NOMO-1 treated with DMSO at 0.1 percent for 48 hours (cell line): Measurements from ENCODE around the gene BOLA2B.
A peak's percentile ranks its signal among the peaks of the same experiment; 100 is the strongest.
"Not testable (repeated sequence)": the region's sequence is repeated elsewhere in the genome, so short reads cannot be mapped to it uniquely, and the experiment has no call there.

ENCODE experiments used
- DNase-seq: peaks from one replicate; lab custom pipeline; 2025; ENCODE audit not compliant: unreplicated experiment; lab: John Stamatoyannopoulos, UW

BOLA2B gene

GRCh38 chr16:30184891-30185682 is 8.4 kb downstream of the BOLA2B start:
- DNase-seq: no peak

- DNase-seq: peak; percentile 80
Observed at GRCh38 chr16:30184096-30184890, 9.2 kb downstream of the BOLA2B start.

DNA sequence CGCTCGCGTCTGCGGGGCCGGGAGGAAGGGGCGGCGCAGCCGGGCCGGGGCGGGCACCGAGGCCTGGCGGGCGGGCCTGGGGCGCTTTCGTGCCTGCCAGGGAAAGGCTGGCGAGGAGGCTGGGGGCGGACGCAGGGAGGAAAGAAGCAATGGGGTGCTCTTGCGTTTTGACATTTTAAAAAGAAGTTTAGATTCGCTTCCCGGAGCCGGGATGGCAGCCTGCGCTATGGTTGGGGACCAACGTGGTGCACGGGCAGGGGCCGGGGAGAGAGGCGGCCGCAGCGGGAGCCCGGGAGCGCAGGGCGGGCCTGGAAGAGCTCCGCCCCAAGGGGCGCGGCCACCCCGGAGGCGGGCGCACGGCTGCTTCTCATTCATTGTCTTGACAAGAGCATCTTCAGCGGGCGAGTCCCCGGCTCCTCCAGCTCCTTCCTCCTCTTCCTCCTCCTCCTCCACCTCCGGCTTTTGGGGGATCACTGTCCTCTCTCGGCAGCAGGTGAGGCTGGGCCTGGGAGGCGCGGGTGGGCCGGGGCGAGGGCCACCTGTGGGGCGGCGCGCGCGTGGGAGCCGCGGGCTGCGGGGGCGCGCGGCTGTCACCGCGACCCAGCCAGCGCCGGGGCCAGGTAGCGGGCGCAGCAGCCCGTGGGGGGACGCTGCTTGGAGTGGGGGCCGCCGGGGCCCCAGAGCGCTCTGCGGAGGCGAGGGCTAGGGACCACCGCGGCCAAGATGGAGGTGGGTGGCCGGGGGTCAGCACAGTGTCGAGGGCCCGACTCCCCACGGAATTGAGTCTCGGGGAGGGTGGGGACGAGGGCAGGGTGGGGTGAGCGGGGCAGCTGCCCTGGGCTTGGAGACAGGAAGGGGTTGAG is 10.0 kb downstream of the BOLA2B start, which contains the start of gene CORO1A:
Gene CORO1A, plus strand, starts transcription at position 370 of the 863 bp plus-strand sequence. CDS start 1,608 bp downstream, outside the sequence.
- DNase-seq: peak; percentile 80

- DNase-seq: no peak
Observed at GRCh38 chr16:30180741-30181140, 12.7 kb downstream of the BOLA2B start.

GRCh38 chr16:30179931-30180330 is 13.5 kb downstream of the BOLA2B start:
- DNase-seq: no peak

- no peak for DNase-seq
Observed at GRCh38 chr16:30179195-30179594, 14.3 kb downstream of the BOLA2B start.

DNA sequence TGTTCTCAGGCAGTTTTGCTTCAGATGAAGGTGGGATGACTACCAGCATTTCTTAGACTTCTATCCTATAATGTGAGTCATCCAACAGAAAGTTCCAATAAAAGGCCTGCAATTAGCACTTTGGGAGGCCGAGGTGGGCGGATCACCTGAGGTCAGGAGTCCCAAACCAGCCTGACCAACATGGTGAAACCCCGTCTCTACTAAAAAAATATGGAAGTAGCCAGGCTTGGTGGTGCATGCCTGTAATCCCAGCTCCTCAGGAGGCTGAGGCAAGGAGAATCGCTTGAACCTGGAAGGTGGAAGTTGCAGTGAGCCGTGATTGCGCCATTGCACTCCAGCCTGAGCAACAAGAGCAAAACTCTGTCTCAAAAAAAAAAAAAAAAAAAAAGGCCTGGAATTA is 16.6 kb downstream of the BOLA2B start:
- DNase-seq: not testable (repeated sequence)

- peak; percentile 31 for DNase-seq
Observed at GRCh38 chr16:30173054-30173453, 20.4 kb downstream of the BOLA2B start.

DNA sequence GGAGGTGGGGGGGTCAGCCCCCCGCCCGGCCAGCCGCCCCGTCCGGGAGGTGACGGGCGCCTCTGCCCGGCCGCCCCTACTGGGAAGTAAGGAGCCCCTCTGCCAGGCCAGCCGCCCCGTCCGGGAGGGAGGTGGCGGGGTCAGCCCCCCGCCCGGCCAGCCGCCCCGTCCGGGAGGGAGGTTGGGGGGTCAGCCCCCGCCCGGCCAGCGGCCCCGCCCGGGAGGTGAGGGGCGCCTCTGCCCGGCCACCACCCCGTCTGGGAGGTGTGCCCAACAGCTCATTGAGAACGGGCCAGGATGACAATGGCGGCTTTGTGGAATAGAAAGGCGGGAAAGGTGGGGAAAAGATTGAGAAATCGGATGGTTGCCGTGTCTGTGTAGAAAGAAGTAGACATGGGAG is 23.3 kb downstream of the BOLA2B start:
- DNase-seq: not testable (repeated sequence)

DNA sequence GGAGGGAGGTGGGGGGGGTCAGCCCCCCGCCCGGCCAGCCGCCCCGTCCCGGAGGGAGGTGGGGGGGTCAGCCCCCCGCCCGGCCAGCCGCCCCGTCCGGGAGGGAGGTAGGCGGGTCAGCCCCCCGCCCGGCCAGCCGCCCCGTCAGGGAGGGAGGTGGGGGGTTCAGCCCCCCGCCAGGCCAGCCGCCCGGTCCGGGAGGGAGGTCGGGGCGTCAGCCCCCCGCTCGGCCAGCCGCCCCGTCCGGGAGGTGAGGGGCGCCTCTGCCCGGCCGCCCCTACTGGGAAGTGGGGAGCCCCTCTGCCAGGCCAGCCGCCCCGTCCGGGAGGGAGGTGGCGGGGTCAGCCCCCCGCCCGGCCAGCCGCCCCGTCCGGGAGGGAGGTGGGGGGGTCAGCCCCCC is 24.1 kb downstream of the BOLA2B start:
- not testable (repeated sequence) for DNase-seq

DNA sequence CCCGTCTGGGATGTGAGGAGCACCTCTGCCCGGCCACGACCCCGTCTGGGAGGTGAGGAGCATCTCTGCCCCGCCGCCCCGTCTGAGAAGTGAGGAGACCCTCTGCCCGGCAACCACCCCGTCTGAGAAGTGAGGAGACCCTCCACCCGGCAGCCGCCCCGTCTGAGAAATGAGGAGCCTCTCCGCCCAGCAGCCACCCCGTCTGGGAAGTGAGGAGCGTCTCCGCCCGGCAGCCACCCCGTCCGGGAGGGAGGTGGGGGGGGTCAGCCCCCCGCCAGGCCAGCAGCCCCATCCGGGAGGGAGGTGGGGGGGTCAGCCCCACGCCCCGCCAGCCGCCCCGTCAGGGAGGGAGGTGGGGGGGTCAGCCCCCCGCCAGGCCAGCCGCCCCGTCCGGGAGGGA is 24.7 kb downstream of the BOLA2B start:
- DNase-seq: not testable (repeated sequence)

GRCh38 chr16:30166202-30166902 is 27.1 kb downstream of the BOLA2B start:
- peak; percentile 96 for DNase-seq

DNA sequence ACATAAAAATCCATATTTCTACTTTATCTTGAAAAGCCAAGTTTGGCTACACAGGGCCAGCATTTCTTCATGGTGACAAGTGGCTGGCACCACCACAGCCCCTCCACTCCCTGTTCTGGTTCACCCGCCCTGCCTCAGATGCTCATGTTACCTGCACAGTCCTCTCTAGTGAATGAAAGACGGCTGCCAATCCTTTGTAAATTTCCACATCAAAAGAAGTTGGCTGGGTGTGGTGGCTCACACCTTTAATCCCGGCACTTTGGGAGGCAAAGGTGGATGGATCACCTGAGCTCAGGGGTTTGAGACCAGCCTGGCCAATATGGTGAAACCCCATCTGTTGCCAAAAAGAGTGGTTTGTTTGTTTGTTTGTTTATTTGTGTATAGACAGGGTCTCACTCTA is 29.9 kb downstream of the BOLA2B start:
- no peak for DNase-seq

- DNase-seq: no peak
Observed at GRCh38 chr16:30157214-30157613, 36.3 kb downstream of the BOLA2B start.

GRCh38 chr16:30155188-30155587 is 38.3 kb downstream of the BOLA2B start:
- no peak for DNase-seq

DNA sequence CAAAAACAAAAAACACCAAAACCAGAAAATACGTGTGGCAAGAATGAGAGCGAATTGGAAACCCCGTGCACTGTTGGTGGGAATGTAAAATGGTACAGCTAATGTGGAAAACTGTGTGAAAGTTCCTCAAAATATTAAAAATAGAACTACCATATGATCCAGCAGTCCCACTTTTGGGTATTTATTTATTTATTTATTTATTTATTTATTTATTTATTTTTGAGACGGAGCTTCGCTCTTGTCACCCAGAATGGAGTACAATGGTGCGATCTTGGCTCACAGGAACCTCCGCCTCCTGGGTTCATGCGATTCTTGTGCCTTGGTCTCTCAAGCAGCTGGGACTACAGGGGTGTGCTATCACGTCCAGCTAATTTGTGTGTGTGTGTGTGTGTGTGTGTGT is 40.9 kb downstream of the BOLA2B start:
- DNase-seq: no peak

DNA sequence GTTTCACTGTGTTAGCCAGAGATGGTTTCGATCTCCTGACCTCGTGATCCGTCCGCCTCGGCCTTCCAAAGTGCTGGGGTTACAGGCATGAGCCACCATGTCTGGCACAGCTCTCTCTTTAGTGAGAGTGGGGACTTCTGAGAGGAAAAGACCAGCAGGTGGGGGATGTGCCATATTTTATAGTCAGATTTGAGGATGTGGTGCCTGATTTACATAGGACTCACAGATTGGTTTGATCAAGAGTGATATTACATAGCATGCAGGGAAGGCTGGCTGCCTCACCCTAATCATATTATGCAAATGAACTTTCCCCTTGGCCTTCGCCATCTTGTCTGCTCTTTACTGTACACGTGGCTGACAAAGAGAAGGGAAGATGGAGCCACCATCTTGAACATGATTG is 42.4 kb downstream of the BOLA2B start:
- DNase-seq: no peak

DNA sequence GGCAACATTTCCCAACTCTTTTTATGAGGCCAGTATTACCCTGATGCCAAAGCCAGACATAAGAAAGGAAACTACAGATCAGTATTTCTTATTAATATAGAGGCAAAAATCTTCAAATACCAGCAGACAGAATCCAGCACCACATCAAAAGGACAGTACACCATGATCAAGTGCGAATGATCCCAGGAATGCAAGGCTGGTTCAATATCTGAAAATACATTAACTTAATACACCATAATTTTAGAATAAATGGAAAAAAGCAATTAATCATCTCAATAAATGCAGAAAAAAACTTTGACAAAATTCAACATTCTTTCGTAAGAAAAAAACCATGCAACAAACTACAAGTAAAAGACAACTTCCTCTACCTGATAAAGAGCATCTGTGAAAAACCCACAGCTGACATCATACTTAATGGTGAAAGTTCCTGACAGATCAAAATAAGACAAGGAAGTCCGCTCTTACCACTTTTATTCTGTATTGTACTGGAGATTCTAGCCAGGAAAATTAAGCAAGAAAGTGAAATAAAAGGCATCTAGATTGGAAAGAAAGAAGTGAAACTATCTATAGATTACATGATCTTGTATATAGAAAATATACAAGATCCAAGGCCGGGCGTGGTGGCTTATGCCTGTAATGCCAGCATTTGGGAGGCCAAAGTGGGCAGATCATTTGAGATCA is 44.1 kb downstream of the BOLA2B start:
- peak; percentile 94 for DNase-seq

GRCh38 chr16:30147843-30148510 is 45.5 kb downstream of the BOLA2B start:
- DNase-seq: no peak
